Stimulated activated CD4-positive, alpha-beta T cell treated with anti-CD3 and anti-CD28 coated beads, Interleukin-15, amount 100 ng/mL, for 1 hour (primary cell): ENCODE data around the gene ERCC6.

ENCODE experiments used
- DNase-seq, 2 donors: peaks; one replicate each; pipeline ENCODE4 v3.0.0-alpha.2; 2020; ENCODE audit warnings: low read depth in 1 of 2, low spot score in 1 of 2

ERCC6 gene

GRCh38 chr10:49549640-49550346 is 10.9 kb upstream of the ERCC6 start:
- DNase-seq, result no peak

GRCh38 chr10:49543604-49544003 is 4.7 kb upstream of the ERCC6 start:
- DNase-seq, result no peak

- no peak for DNase-seq
Observed at GRCh38 chr10:49542353-49542752, 3.4 kb upstream of the ERCC6 start.

GRCh38 chr10:49541762-49542161 is 2.8 kb upstream of the ERCC6 start:
- no peak for DNase-seq

- no peak for DNase-seq
Observed at GRCh38 chr10:49540056-49540797, 1.3 kb upstream of the ERCC6 start.

- DNase-seq, result peak in 1 of 2 donors; percentile 6
Observed at GRCh38 chr10:49539320-49539885, 482 bp upstream of the ERCC6 start.

- no peak for DNase-seq
Observed at GRCh38 chr10:49534670-49535381, 4.1 kb downstream of the ERCC6 start.

- no peak for DNase-seq
Observed at GRCh38 chr10:49532461-49532860, 6.5 kb downstream of the ERCC6 start.

- DNase-seq, result no peak
Observed at GRCh38 chr10:49528977-49529506, 9.9 kb downstream of the ERCC6 start.

GRCh38 chr10:49527850-49528249 is 11.1 kb downstream of the ERCC6 start:
- no peak for DNase-seq

- DNase-seq, result no peak
Observed at GRCh38 chr10:49527061-49527460, 11.9 kb downstream of the ERCC6 start.

GRCh38 chr10:49526619-49527018 is 12.3 kb downstream of the ERCC6 start:
- no peak for DNase-seq

GRCh38 chr10:49524496-49524895 is 14.4 kb downstream of the ERCC6 start:
- no peak for DNase-seq

GRCh38 chr10:49523301-49523700 is 15.6 kb downstream of the ERCC6 start:
- DNase-seq, result no peak

- DNase-seq, result no peak
Observed at GRCh38 chr10:49521062-49521461, 17.9 kb downstream of the ERCC6 start.

- no peak for DNase-seq
Observed at GRCh38 chr10:49520122-49520775, 18.7 kb downstream of the ERCC6 start.

- no peak for DNase-seq
Observed at GRCh38 chr10:49519717-49520116, 19.2 kb downstream of the ERCC6 start.

- no peak for DNase-seq
Observed at GRCh38 chr10:49518982-49519578, 19.8 kb downstream of the ERCC6 start.

- DNase-seq, result no peak
Observed at GRCh38 chr10:49518566-49518965, 20.4 kb downstream of the ERCC6 start.

- DNase-seq, result no peak
Observed at GRCh38 chr10:49516216-49516970, 22.5 kb downstream of the ERCC6 start.
